Ishikawa (cell line): ENCODE data around the gene LENEP.
A peak's percentile ranks its signal among the peaks of the same experiment; 100 is the strongest.

Source experiments
- CEBPB ChIP-seq: IDR thresholded peaks from 2 replicates; pipeline ENCODE4 v1.6.1; 2012
- CREB1 ChIP-seq: IDR thresholded peaks from 2 replicates; pipeline ENCODE4 v1.6.1; 2012; ENCODE audit warnings: low read depth
- EGR1 ChIP-seq: IDR thresholded peaks from 2 replicates; pipeline ENCODE4 v1.6.1; 2012
- EP300 ChIP-seq: IDR thresholded peaks from 2 replicates; pipeline ENCODE4 v1.6.1; 2012; ENCODE audit warnings: borderline replicate concordance
- FOXM1 ChIP-seq: IDR thresholded peaks from 2 replicates; pipeline ENCODE4 v1.6.1; 2012; ENCODE audit warnings: low read depth, borderline replicate concordance
- MAX ChIP-seq: IDR thresholded peaks from 2 replicates; pipeline ENCODE4 v1.6.1; 2012
- NFIC ChIP-seq: IDR thresholded peaks from 2 replicates; pipeline ENCODE4 v1.6.1; 2012
- RAD21 ChIP-seq: IDR thresholded peaks from 2 replicates; pipeline ENCODE4 v1.6.1; 2012; ENCODE audit warnings: low read depth
- REST ChIP-seq: IDR thresholded peaks from 2 replicates; pipeline ENCODE4 v1.6.1; 2012; ENCODE audit warnings: low read depth, mild to moderate bottlenecking
- TAF1 ChIP-seq: IDR thresholded peaks from 2 replicates; pipeline ENCODE4 v1.6.1; 2012; ENCODE audit warnings: low read depth, mild to moderate bottlenecking
- TCF12 ChIP-seq: IDR thresholded peaks from 2 replicates; pipeline ENCODE4 v1.6.1; 2012; ENCODE audit warnings: low read depth
- TEAD4 ChIP-seq: IDR thresholded peaks from 2 replicates; pipeline ENCODE4 v1.6.1; 2012
- USF1 ChIP-seq: IDR thresholded peaks from 2 replicates; pipeline ENCODE4 v1.6.1; 2012
- YY1 ChIP-seq: IDR thresholded peaks from 2 replicates; pipeline ENCODE4 v1.6.1; 2012; ENCODE audit warnings: low read depth
- ZBTB7A ChIP-seq: IDR thresholded peaks from 2 replicates; pipeline ENCODE4 v1.6.1; 2012; ENCODE audit warnings: low read depth

LENEP gene

GRCh38 chr1:154989195-154989860, 4.1 kb upstream of the LENEP start:
- TF ChIP-seq TCF12 (no peak), REST (no peak), YY1 (no peak), CREB1 (no peak), RAD21 (no peak), NFIC (no peak), EP300 (no peak), MAX (no peak), EGR1 (no peak), ZBTB7A (no peak), TEAD4 (no peak), USF1 (no peak), TAF1 (no peak), CEBPB (no peak), FOXM1 (no peak)

DNA sequence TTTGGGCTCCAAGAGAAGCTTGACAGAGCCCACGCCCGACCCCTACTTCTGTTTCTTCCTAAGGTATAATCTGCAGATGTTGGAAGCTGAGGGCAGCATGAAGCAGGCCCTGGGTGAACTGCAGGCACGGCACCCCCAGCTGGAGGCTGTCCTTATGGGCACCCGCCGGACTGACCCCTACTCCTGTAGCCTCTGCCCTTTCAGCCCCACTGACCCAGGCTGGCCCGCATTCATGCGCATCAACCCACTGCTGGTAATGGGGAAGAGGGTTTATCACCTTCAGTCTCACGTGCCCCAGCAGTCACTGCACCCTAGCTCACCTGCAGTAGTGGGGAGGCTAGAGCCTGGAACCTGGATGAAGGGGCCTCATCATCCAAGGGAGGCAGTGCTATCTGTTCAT, 3.1 kb upstream of the LENEP start:
- TF ChIP-seq TEAD4 = no peak
- TF ChIP-seq TCF12 = no peak
- no peak for TF ChIP-seq CREB1
- no peak for TF ChIP-seq EGR1

GRCh38 chr1:154992721-154993571, 440 bp upstream of the LENEP start:
- TF ChIP-seq YY1 = no peak

DNA sequence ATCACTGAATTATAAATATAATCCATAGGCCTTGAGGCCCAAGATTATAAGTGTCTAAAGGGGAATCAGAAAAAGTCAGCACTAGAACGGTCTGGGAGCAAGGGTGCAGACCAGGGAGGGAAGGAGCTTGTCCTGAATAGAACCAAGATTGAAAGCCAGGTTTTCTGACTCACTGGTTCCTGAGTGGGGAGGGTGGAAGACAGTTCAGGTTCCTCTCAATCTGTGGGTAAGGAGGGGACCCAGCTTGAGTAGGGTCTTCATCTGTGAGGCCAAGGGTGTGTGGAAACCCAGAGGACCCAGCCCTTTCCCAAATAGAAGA, 842 bp downstream of the LENEP start:
- TF ChIP-seq RAD21 = no peak
- no peak for TF ChIP-seq TEAD4
- 0 out of 2 replicates have a peak, but pooled peaks have one; percentile 3 for TF ChIP-seq NFIC
- TF ChIP-seq MAX = no peak
- no peak for TF ChIP-seq EP300

GRCh38 chr1:154994591-154994990, 1.2 kb downstream of the LENEP start:
- TF ChIP-seq USF1 (no peak), MAX (no peak), TAF1 (no peak)

DNA sequence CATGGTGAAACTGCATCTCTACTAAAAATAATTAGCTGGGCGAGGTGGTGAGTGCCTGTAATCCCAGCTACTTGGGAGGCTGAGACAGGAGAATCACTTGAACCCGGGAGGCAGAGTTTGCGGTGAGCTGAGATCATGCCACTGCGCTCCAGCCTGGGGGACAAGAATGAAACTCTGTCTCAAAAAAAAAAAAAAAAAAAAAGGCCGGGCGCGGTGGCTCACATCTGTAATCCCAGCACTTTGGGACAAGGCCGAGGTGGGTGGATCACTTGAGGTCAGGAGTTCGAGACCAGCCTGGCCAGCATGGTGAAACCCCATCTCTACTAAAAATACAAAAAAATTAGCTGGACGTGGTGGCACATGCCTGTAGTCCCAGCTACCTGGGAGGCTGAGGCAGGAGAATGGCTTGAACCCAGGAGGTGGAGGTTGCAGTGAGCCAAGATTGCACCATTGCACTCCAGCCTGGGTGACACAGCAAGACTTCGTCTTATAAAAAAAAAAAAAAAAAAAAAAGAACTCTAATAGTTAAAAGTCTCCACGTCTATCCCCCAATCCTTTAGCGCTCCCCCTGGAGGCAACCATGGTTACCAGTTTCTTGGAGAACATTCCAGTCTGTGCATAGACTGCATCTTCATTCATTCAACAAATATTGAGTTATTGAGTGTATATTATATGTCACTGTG, 2.1 kb downstream of the LENEP start:
- TF ChIP-seq TEAD4 (0 out of 2 replicates have a peak, but pooled peaks have one; percentile 29), RAD21 (peak; percentile 33; the same call in 1 of the 2 replicates)

GRCh38 chr1:154996966-154997701, 3.7 kb downstream of the LENEP start:
- TF ChIP-seq EGR1 = no peak
- no peak for TF ChIP-seq TEAD4
- TF ChIP-seq FOXM1 = no peak
- no peak for TF ChIP-seq ZBTB7A
- no peak for TF ChIP-seq REST
- no peak for TF ChIP-seq NFIC
- no peak for TF ChIP-seq TAF1
- no peak for TF ChIP-seq TCF12
- TF ChIP-seq USF1 = no peak
- no peak for TF ChIP-seq CEBPB
- no peak for TF ChIP-seq CREB1
- TF ChIP-seq EP300 = no peak
- TF ChIP-seq YY1 = no peak
- no peak for TF ChIP-seq RAD21
- TF ChIP-seq MAX = no peak
